Upper lobe of right lung (tissue), 1 donor: ENCODE data around the gene APIP. TPM values are rescaled to one million over a fixed set of nuclear protein-coding genes. Genes with fewer than 3 reads are reported as not detected.

ENCODE experiments used
- ATAC-seq: fragments of 200-7000 bp; cut with Tn5 transposase; one replicate; pipeline ENCODE4 v1.9.1; 2020; ENCODE audit warnings: mild to moderate bottlenecking, moderate library complexity
- DNase-seq: peaks from one replicate; pipeline ENCODE4 v3.0.0-alpha.2; 2020
- H3K27ac ChIP-seq: fragments of 200-600 bp; one replicate; pipeline ENCODE4 v1.8.0; 2022
- H3K27me3 ChIP-seq: fragments of 200-600 bp; one replicate; pipeline ENCODE4 v1.8.0; 2022; ENCODE audit warnings: mild to moderate bottlenecking
- H3K36me3 ChIP-seq: fragments of 200-600 bp; one replicate; pipeline ENCODE4 v1.8.0; 2022
- H3K4me1 ChIP-seq: fragments of 200-600 bp; one replicate; pipeline ENCODE4 v1.8.0; 2022
- H3K4me3 ChIP-seq: fragments of 200-600 bp; one replicate; pipeline ENCODE4 v1.8.0; 2022; ENCODE audit warnings: mild to moderate bottlenecking
- H3K9me3 ChIP-seq: fragments of 200-600 bp; one replicate; pipeline ENCODE4 v1.8.0; 2022
- CTCF ChIP-seq: fragments of 200-600 bp; IDR thresholded peaks from one replicate; pipeline ENCODE4 v1.8.0; 2022; ENCODE audit warnings: antibody characterized with exemption
- intact Hi-C: fragments of 100-400 bp; cut with DNase I; formaldehyde crosslinking; loops from one replicate; pipeline ENCODE4 v1.11.0; 2022
- total RNA-seq: library from RNA; stranded (reverse); fragmentation: NEBNext Ultra II Directional; extraction: Animal tissue kit (Norgen Biotek cat#: 25700); gene quantifications from one replicate; pipeline ENCODE4 v1.2.1, GENCODE V29; 2021
- donor health status: DM: no; HTN: yes; CAD: no; lungs with severe emphysema.

Gene APIP
- total RNA-seq, 1 donor from 2014 or later = 26.5 TPM

- no peak for TF ChIP-seq CTCF
- intact Hi-C loops = no loop called here
- no peaks in the 10 kb centered on the region for H3K36me3 ChIP-seq
- no peaks in the 10 kb centered on the region for H3K27me3 ChIP-seq
- H3K4me3 ChIP-seq = no peak overlapping the region
- ATAC-seq (no peak), DNase-seq (no peak)
- H3K27ac ChIP-seq = no peak overlapping the region
- peaks cover 14% of the 10 kb centered on the region for H3K4me1 ChIP-seq
- H3K9me3 ChIP-seq = no peaks in the 10 kb centered on the region
Observed at GRCh38 chr11:34910817-34911216, 5.4 kb downstream of the APIP start.

GRCh38 chr11:34909955-34910354, 6.2 kb downstream of the APIP start:
- Histone ChIP-seq H3K27me3 (no peaks in the 10 kb centered on the region), H3K36me3 (no peaks in the 10 kb centered on the region), H3K27ac (no peak overlapping the region), H3K9me3 (no peaks in the 10 kb centered on the region), H3K4me3 (no peak overlapping the region), H3K4me1 (peaks cover 9% of the 10 kb centered on the region)
- ATAC-seq (peak; percentile 88), DNase-seq (no peak)
- TF ChIP-seq CTCF = no peak
- intact Hi-C loops = no loop called here

- Histone ChIP-seq H3K9me3 (no peaks in the 10 kb centered on the region), H3K4me3 (no peak overlapping the region), H3K27me3 (no peaks in the 10 kb centered on the region), H3K36me3 (no peaks in the 10 kb centered on the region), H3K4me1 (peaks cover 6% of the 10 kb centered on the region), H3K27ac (no peak overlapping the region)
- intact Hi-C loops = no loop called here
- TF ChIP-seq CTCF = no peak
- peak; percentile 47 for ATAC-seq
- no peak for DNase-seq
Observed at GRCh38 chr11:34909415-34909814, 6.8 kb downstream of the APIP start.

GRCh38 chr11:34907934-34908593, 8.1 kb downstream of the APIP start:
- ATAC-seq (no peak), DNase-seq (no peak)
- no peak overlapping the region for H3K27ac ChIP-seq
- H3K9me3 ChIP-seq = no peaks in the 10 kb centered on the region
- TF ChIP-seq CTCF = no peak
- H3K27me3 ChIP-seq = no peaks in the 10 kb centered on the region
- H3K4me3 ChIP-seq = no peak overlapping the region
- intact Hi-C loops = no loop called here
- H3K4me1 ChIP-seq = no peaks in the 10 kb centered on the region
- H3K36me3 ChIP-seq = no peaks in the 10 kb centered on the region

- Histone ChIP-seq H3K27ac (no peak overlapping the region), H3K36me3 (no peaks in the 10 kb centered on the region), H3K27me3 (no peaks in the 10 kb centered on the region), H3K9me3 (no peaks in the 10 kb centered on the region), H3K4me3 (no peak overlapping the region), H3K4me1 (no peaks in the 10 kb centered on the region)
- intact Hi-C loops = no loop called here
- no peak for ATAC-seq
- DNase-seq = no peak
- TF ChIP-seq CTCF = no peak
Observed at GRCh38 chr11:34905666-34906065, 10.5 kb downstream of the APIP start.
